Thoracic aorta (tissue), 2 donors: ENCODE measurements around the gene SMARCD3. TPM values are rescaled to one million over a fixed set of nuclear protein-coding genes. Genes with fewer than 3 reads are reported as not detected.

Experiments used
- ATAC-seq: fragments of 150-250 bp; one replicate; pipeline ENCODE4 v1.8.0; 2017; ENCODE audit warnings: low read depth; ENCODE audit not compliant: insufficient number of reproducible peaks, low FRiP score
- DNase-seq: peaks from one replicate; pipeline ENCODE4 v3.0.0-alpha.2; 2020; ENCODE audit warnings: low spot score
- H3K27ac ChIP-seq, 2 donors: fragments of 200-600 bp; sonication (generic); 1 replicate in 1 of 2; 2 replicates in 1 of 2; pipeline ENCODE4 v1.5.1; 2016; ENCODE audit warnings: mild to moderate bottlenecking in 2 of 2, moderate library complexity in 2 of 2
- H3K27me3 ChIP-seq: fragments of 200-600 bp; sonication (generic); replicated peaks from 2 replicates; pipeline ENCODE4 v1.6.0; 2016; ENCODE audit warnings: mild to moderate bottlenecking; ENCODE audit not compliant: insufficient read depth
- H3K36me3 ChIP-seq: fragments of 200-600 bp; sonication (generic); one replicate; pipeline ENCODE4 v1.5.1; 2016
- H3K4me1 ChIP-seq, 2 donors: fragments of 200-600 bp; sonication (generic); 1 replicate in 1 of 2; 2 replicates in 1 of 2; pipeline versions ENCODE4 v1.5.1 to v1.6.0; 2016; ENCODE audit warnings: low read depth in 2 of 2, mild to moderate bottlenecking in 1 of 2; ENCODE audit not compliant: control insufficient read depth in 1 of 2
- H3K4me3 ChIP-seq: fragments of 200-600 bp; sonication (generic); 2 replicates; pipeline ENCODE4 v1.5.1; 2016; ENCODE audit warnings: mild to moderate bottlenecking
- H3K9me3 ChIP-seq: fragments of 200-600 bp; sonication (generic); 2 replicates; pipeline ENCODE4 v1.5.1; 2016
- CTCF ChIP-seq: fragments of 200-600 bp; sonication (generic); IDR thresholded peaks from one replicate; pipeline ENCODE4 v1.5.1; 2019; ENCODE audit warnings: antibody characterized with exemption
- total RNA-seq, 2 donors: library from RNA; depleted of rRNA; stranded (reverse); fragments of >200 nt; gene quantifications; one replicate each; pipeline versions ENCODE4 v1.1.0 to v1.2.3, GENCODE V29; 2016

The SMARCD3 gene
- total RNA-seq, 2 donors from 2014 or later: 51.1 to 110 TPM

- no peak overlapping the region for H3K27ac ChIP-seq
- H3K36me3 ChIP-seq: no peaks in the 10 kb centered on the region
- no peak overlapping the region for H3K4me3 ChIP-seq
- no peaks in the 10 kb centered on the region for H3K4me1 ChIP-seq
- DNase-seq (no peak), ATAC-seq (no peak)
- no peaks in the 10 kb centered on the region for H3K27me3 ChIP-seq
- no peak for TF ChIP-seq CTCF
- no peaks in the 10 kb centered on the region for H3K9me3 ChIP-seq
Measured at GRCh38 chr7:151264615-151265014, 16.1 kb upstream of the SMARCD3 start.

GRCh38 chr7:151261529-151261928, 13.0 kb upstream of the SMARCD3 start:
- no peak for TF ChIP-seq CTCF
- Histone ChIP-seq H3K27ac (no peak overlapping the region), H3K4me1 (no peaks in the 10 kb centered on the region), H3K4me3 (no peak overlapping the region), H3K9me3 (no peaks in the 10 kb centered on the region), H3K36me3 (no peaks in the 10 kb centered on the region), H3K27me3 (no peaks in the 10 kb centered on the region)
- ATAC-seq (no peak), DNase-seq (no peak)

DNA sequence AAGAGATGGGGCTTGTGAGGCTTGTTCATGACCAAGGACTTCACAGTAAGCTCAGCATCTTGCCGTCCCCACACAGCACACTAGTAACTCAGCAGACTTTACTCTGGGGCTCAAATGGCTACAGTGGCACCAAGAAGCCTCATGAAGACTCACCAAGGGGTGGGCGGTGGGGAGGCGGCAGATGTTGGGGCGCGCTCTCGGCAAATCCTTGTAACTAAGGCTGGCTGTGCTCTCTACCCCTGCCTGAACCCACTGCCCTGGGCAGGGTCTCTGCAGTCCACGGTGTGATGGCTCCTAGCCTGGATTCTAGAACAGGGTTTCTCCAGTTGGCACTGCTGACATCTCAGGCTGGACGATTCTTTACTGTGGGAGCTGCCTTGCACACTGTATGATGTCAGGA, 12.4 kb upstream of the SMARCD3 start:
- no peak for TF ChIP-seq CTCF
- ATAC-seq (no peak), DNase-seq (no peak)
- no peak overlapping the region for H3K27ac ChIP-seq
- H3K4me3 ChIP-seq: no peak overlapping the region
- no peaks in the 10 kb centered on the region for H3K36me3 ChIP-seq
- H3K4me1 ChIP-seq: no peaks in the 10 kb centered on the region
- no peaks in the 10 kb centered on the region for H3K9me3 ChIP-seq
- no peaks in the 10 kb centered on the region for H3K27me3 ChIP-seq

DNA sequence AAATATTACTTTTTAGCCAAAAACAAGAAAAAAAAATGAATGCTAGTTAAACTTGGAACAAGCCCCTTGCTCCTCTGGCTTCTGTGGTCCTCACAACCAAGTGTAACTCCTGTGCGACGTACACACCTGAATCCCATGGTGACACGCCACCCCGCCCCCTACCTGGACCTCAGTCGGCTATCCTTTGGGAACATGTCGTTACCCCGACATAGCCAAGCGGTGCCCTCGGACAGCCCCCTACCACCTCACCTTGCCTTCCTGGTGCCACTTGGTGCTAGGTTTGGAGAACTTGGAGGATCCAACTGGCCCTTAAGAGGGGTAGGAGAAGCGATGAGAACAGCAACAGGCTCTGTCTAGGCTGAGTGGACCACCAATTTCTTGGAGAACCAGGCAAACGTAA, 12.0 kb upstream of the SMARCD3 start:
- no peak for DNase-seq
- Histone ChIP-seq H3K4me1 (no peaks in the 10 kb centered on the region), H3K36me3 (no peaks in the 10 kb centered on the region), H3K27ac (no peak overlapping the region), H3K9me3 (no peaks in the 10 kb centered on the region), H3K4me3 (no peak overlapping the region), H3K27me3 (no peaks in the 10 kb centered on the region)
- no peak for TF ChIP-seq CTCF
- no peak for ATAC-seq

GRCh38 chr7:151257990-151258389, 9.5 kb upstream of the SMARCD3 start:
- ATAC-seq (no peak), DNase-seq (no peak)
- H3K27ac ChIP-seq: no peak overlapping the region
- H3K36me3 ChIP-seq: no peaks in the 10 kb centered on the region
- H3K27me3 ChIP-seq: no peaks in the 10 kb centered on the region
- H3K4me3 ChIP-seq: no peak overlapping the region
- TF ChIP-seq CTCF: no peak
- no peaks in the 10 kb centered on the region for H3K9me3 ChIP-seq
- H3K4me1 ChIP-seq: peaks cover 0 to 18% of the 10 kb centered on the region in 2 donors
